ENCODE measurements around the gene ANGPTL1. TPM values are rescaled to one million over a fixed set of nuclear protein-coding genes. Genes with fewer than 3 reads are reported as not detected.

ANGPTL1 gene
- total and polyA plus RNA-seq, 2 of the 13 experiments (the other 11 are each of a cell fraction or from before 2014, with no cell fraction given), result 2.9 to 9.3 TPM

- no peak for TF ChIP-seq ZNF646 (CRISPR knock-in tag; IDR thresholded peaks at IDR 0.05)
- no peak for TF ChIP-seq KLF13 (CRISPR knock-in tag; IDR thresholded peaks at IDR 0.05)
- TF ChIP-seq ZNF3 (CRISPR knock-in tag; IDR thresholded peaks at IDR 0.05), result no peak
- no peak for TF ChIP-seq ZNF788 (CRISPR knock-in tag; IDR thresholded peaks at IDR 0.05; ENCODE audit: borderline replicate concordance)
- no peak for TF ChIP-seq XBP1 (CRISPR knock-in tag; IDR thresholded peaks at IDR 0.05)
- no peak for TF ChIP-seq CREB1 (IDR thresholded peaks at IDR 0.05)
- peak; percentile 78 for TF ChIP-seq CREB1 (CRISPR knock-in tag; IDR thresholded peaks at IDR 0.05)
- TF ChIP-seq EP300 (IDR thresholded peaks at IDR 0.05; ENCODE audit: low read depth in 2 of 2, low read length in 2 of 2), result peak in 1 of 2 experiments; percentile 91; a peak in 2 of 4 replicates
- peak; percentile 25; the same call in 1 of the 2 replicates for TF ChIP-seq EP300 (CRISPR knock-in tag; IDR thresholded peaks at IDR 0.05; ENCODE audit: borderline replicate concordance)
- no peak for TF ChIP-seq ZNF747 (CRISPR knock-in tag; IDR thresholded peaks at IDR 0.05; ENCODE audit: borderline replicate concordance)
- TF ChIP-seq NFIC (IDR thresholded peaks at IDR 0.05; ENCODE audit: low read length), result peak; percentile 81
- no peak for TF ChIP-seq ZBTB40 (IDR thresholded peaks at IDR 0.05)
- no peak for TF ChIP-seq ZBTB40 (CRISPR knock-in tag; IDR thresholded peaks at IDR 0.05)
- TF ChIP-seq FOSL1 (CRISPR knock-in tag; IDR thresholded peaks at IDR 0.05; ENCODE audit: borderline replicate concordance), result no peak
- TF ChIP-seq THAP11 (CRISPR knock-in tag; IDR thresholded peaks at IDR 0.05), result no peak
- TF ChIP-seq TGIF2 (CRISPR knock-in tag; IDR thresholded peaks at IDR 0.05), result no peak
- no peak for TF ChIP-seq ZNF589 (CRISPR knock-in tag; conservative IDR thresholded peaks at IDR 0.05)
- no peak for TF ChIP-seq ZNF672 (CRISPR knock-in tag; IDR thresholded peaks at IDR 0.05)
These were observed 48.7 kb upstream of the ANGPTL1 start (continued) for GRCh38 chr1:178919581-178919980.
